LNCAP (cell line): Measurements from ENCODE around the gene HSD17B1.

Experiments used
- CTCF ChIP-seq: fragments of 450-650 bp; IDR thresholded peaks from 2 replicates; pipeline ENCODE4 v1.5.1; 2017; ENCODE audit warnings: mild to moderate bottlenecking

The HSD17B1 gene

DNA sequence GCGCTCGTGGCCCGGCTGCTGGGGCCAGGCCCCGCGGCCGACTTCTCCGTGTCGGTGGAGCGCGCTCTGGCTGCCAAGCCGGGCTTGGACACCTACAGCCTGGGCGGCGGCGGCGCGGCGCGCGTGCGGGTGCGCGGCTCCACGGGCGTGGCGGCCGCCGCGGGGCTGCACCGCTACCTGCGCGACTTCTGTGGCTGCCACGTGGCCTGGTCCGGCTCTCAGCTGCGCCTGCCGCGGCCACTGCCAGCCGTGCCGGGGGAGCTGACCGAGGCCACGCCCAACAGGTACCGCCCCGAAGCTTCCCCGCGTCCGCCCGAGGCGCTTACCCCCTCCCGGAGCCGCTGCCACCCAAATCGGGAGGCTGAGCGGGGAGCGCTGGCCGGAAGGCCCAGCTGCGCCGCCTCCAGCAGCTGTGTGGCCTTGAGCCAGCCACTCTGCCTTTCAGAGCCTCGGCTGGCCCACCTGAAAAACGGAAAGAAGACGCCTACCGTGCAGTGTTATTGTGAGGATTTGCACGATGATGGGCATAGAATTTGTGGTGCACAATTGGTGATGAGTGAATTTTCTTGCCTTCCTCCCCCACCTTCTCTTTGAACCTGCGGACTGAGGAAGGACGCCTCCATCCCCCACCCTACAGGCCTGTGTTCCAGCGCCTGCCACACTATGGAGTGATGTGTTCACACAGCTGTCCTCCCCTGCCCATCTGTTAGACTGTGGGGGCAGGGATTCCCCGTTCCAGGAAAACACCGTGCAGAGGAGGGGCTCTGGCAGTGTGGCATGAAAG, 16.2 kb upstream of the HSD17B1 start:
- no peak for TF ChIP-seq CTCF

GRCh38 chr17:42537156-42537805, 15.4 kb upstream of the HSD17B1 start:
- no peak for TF ChIP-seq CTCF

DNA sequence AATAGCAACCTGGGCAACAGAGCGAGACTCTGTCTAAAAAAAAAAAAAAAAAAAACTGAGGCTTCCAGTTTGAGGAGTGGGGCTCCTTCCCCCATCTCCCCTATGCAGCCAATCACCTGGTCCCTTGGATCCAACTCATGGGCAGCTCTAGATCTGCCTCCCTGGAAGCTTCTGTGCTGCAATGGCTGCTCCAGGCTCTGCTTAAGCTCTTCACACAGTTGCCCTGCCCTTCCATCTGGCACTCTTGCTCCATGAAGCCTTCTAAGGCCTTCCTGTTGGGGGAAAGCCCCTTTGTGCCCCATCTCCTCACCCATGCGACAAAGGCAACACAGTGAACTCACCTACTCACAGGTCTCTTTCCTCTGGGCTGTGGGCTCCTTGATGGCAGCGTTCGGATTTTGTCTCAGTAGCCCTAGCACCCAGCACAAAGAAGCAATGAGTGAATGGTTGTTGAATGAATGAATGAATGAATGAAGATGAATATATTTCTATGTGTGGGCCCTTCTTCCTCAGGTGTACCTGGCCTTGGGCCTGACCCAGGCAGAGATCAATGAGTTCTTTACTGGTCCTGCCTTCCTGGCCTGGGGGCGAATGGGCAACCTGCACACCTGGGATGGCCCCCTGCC, 14.8 kb upstream of the HSD17B1 start:
- TF ChIP-seq CTCF: no peak

GRCh38 chr17:42538482-42538881, 14.2 kb upstream of the HSD17B1 start:
- TF ChIP-seq CTCF: no peak

DNA sequence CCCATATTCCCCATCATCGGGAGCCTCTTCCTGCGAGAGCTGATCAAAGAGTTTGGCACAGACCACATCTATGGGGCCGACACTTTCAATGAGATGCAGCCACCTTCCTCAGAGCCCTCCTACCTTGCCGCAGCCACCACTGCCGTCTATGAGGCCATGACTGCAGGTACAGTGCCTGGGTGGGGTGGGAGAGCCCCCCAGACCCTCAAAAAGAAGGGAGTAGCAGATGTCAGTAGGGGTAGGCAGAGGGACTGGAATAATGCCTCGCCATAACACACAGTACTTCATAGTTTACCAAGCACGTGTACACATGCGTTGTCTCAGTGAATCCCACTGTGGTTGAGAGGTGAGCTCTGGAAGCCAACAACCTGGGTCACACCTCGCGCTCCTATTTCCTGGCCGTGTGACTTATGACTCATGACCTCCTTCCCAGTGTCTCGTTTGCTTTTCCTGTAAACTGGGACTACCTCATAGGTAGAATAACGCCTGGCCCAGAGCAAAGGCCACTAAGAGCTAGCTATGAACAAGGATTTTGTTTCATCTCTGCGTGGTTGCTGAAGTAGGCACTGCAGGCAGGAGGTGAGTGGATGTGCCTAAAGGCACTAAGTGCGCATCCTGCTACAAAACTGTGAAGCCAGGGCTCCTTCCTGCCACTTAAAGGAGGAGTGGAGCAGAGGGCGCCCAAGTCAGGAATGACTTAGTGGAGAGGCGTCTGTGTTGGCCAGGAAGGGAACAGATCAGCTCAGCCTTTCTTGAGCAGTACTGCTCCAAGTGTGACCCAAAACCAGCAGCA, 11.5 kb upstream of the HSD17B1 start:
- TF ChIP-seq CTCF: no peak

GRCh38 chr17:42543190-42544079, 9.3 kb upstream of the HSD17B1 start:
- no peak for TF ChIP-seq CTCF
